MCF 10A (cell line): ENCODE measurements around the gene SLC25A12. TPM values are rescaled to one million over a fixed set of nuclear protein-coding genes. Genes with fewer than 3 reads are reported as not detected.

Experiments
- Bru-seq: library from RNA; stranded (reverse); fragments of 400-500 nt; gene quantifications from one replicate; lab custom pipeline; 2021; lab: Mats Ljungman, UMichigan
- BruChase-seq, 2 experiments: library from RNA; stranded (reverse); fragments of 400-500 nt; gene quantifications; one replicate each; lab custom pipeline; 2021; lab: Mats Ljungman, UMichigan
- BruUV-seq: library from RNA; stranded (reverse); fragments of 400-500 nt; replicated peaks from 2 replicates; lab custom pipeline; 2021; lab: Mats Ljungman, UMichigan
- CTCF ChIA-PET: fragments of 300-600 bp; sonication (Branson Sonifier 250); formaldehyde crosslinking; extraction: SDS; loops from one replicate; lab custom pipeline; 2021; ENCODE audit warnings: antibody characterized with exemption, inconsistent platforms; lab: Yijun Ruan, JAX
- POLR2A ChIA-PET: fragments of 300-600, 350-650 bp; sonication (Branson Sonifier 250); formaldehyde crosslinking; extraction: SDS; loops from one replicate; lab custom pipeline; 2020; ENCODE audit warnings: antibody characterized with exemption, inconsistent platforms; lab: Yijun Ruan, JAX
- DNase-seq: peaks from one replicate; pipeline ENCODE4 v3.0.0-alpha.2; 2018; ENCODE audit not compliant: unreplicated experiment
- H3K27ac Mint-ChIP-seq: one replicate; pipeline ENCODE4 v1.8.0; 2022; ENCODE audit warnings: mild to moderate bottlenecking, low read depth, mixed read lengths; ENCODE audit not compliant: unreplicated experiment
- H3K27me3 Mint-ChIP-seq: one replicate; pipeline ENCODE4 v1.8.0; 2022; ENCODE audit warnings: mixed read lengths; ENCODE audit not compliant: insufficient read depth, unreplicated experiment
- H3K36me3 Mint-ChIP-seq: one replicate; pipeline ENCODE4 v1.8.0; 2022; ENCODE audit warnings: mild to moderate bottlenecking, moderate library complexity, mixed read lengths; ENCODE audit not compliant: insufficient read depth, unreplicated experiment
- H3K4me1 Mint-ChIP-seq: one replicate; pipeline ENCODE4 v1.8.0; 2022; ENCODE audit warnings: mixed read lengths; ENCODE audit not compliant: insufficient read depth, unreplicated experiment
- H3K4me3 Mint-ChIP-seq: one replicate; pipeline ENCODE4 v1.8.0; 2022; ENCODE audit warnings: mild to moderate bottlenecking, moderate library complexity, mixed read lengths; ENCODE audit not compliant: unreplicated experiment
- H3K9me3 Mint-ChIP-seq: one replicate; pipeline ENCODE4 v1.8.0; 2022; ENCODE audit warnings: mixed read lengths; ENCODE audit not compliant: unreplicated experiment
- CTCF ChIP-seq: fragments of 200-600 bp; IDR thresholded peaks from one replicate; pipeline ENCODE4 v1.8.0; 2022; ENCODE audit warnings: antibody characterized with exemption, mild to moderate bottlenecking; ENCODE audit not compliant: unreplicated experiment
- intact Hi-C: fragments of 100-400 bp; cut with micrococcal nuclease; formaldehyde crosslinking; loops from 2 replicates; pipeline ENCODE4 v1.14.1; 2022
- long read RNA-seq: library from polyadenylated mRNA; stranded (forward); transcript quantifications from one replicate; pipeline ENCODE4 v2.0.0, GENCODE V29; 2022
- total RNA-seq: library from RNA; stranded (reverse); gene quantifications from 2 replicates; pipeline ENCODE4 v1.2.3, GENCODE V29; 2022

The SLC25A12 gene
- total RNA-seq: 11.5 and 12.5 TPM in 2 replicates
- Bru-seq, nascent RNA: percentile 69 among the genes with signal in this experiment
- percentile 57 among the genes with signal in this experiment for BruChase-seq, experiment 1, labeled RNA remaining after a 6-hour chase
- BruChase-seq, experiment 2, labeled RNA remaining after a 2-hour chase: percentile 64 among the genes with signal in this experiment
- long read RNA-seq, transcript SLC25A12-202 (18 exons, 2,979 nt): major isoform, 7 of 22 reads
- long read RNA-seq, partial matches to known transcripts: 3 of 22 reads
- long read RNA-seq, other reads (novel, unspliced or antisense): 11 of 22 reads

- H3K27ac Mint-ChIP-seq: peak within 1 kb of the TSS; percentile 91
- peak; percentile 85 for DNase-seq
- POLR2A ChIA-PET: interaction anchor here (0.6 to 4.3 kb wide), 33 partner anchors 8 to 233 kb away, joined by 3 to 97 read pairs (median 4); partner anchors contain the start of genes DLX1, DLX2, DYNC1I2 and HAT1
- peaks cover 15% of the 10 kb centered on the region for H3K36me3 Mint-ChIP-seq
- intact Hi-C loops: loop anchor here (10.0 kb wide), 1 partner anchor 211 kb away; the partner anchor contains the start of gene DLX2
- CTCF ChIA-PET: interaction anchor here (0.6 to 1.8 kb wide), 8 partner anchors 11 to 233 kb away, joined by 3 to 5 read pairs (median 4); no protein-coding TSS in a partner anchor
- no peaks in the 10 kb centered on the region for H3K27me3 Mint-ChIP-seq
- TF ChIP-seq CTCF: no peak
- BruUV-seq: no TSS peak
- no peaks in the 10 kb centered on the region for H3K9me3 Mint-ChIP-seq
- peaks cover 27% of the 10 kb centered on the region for H3K4me1 Mint-ChIP-seq
- peak within 1 kb of the TSS; percentile 99 for H3K4me3 Mint-ChIP-seq
Observed at GRCh38 chr2:171893824-171894611, at the start of gene SLC25A12. TSS of gene SLC25A12 (minus strand) at chr2:171894244. CDS start at chr2:171894214, 30 bp downstream.

GRCh38 chr2:171941316-171941699 lies 47.3 kb upstream of the SLC25A12 start:
- DNase-seq: no peak
- no peak for TF ChIP-seq CTCF
- no peak overlapping the region for H3K27ac Mint-ChIP-seq
- H3K36me3 Mint-ChIP-seq: no peaks in the 10 kb centered on the region
- no peaks in the 10 kb centered on the region for H3K9me3 Mint-ChIP-seq
- POLR2A ChIA-PET: interaction anchor here (0.7 to 1.9 kb wide), 2 partner anchors 19 to 47 kb away, joined by 5 to 8 read pairs; partner anchors contain the start of genes HAT1 and SLC25A12
- peaks cover 2% of the 10 kb centered on the region for H3K4me1 Mint-ChIP-seq
- CTCF ChIA-PET: interaction anchor here (0.6 to 1.2 kb wide), 7 partner anchors 41 to 1298 kb away, joined by 3 to 5 read pairs (median 3); no protein-coding TSS in a partner anchor
- no peak overlapping the region for H3K4me3 Mint-ChIP-seq
- intact Hi-C loops: loop anchor here (1.0 kb wide), 1 partner anchor 162 kb away; no protein-coding TSS in a partner anchor
- H3K27me3 Mint-ChIP-seq: no peaks in the 10 kb centered on the region
- no TSS peak for BruUV-seq

GRCh38 chr2:171939743-171940071 lies 45.7 kb upstream of the SLC25A12 start:
- intact Hi-C loops: no loop called here
- Mint-ChIP-seq H3K36me3 (no peaks in the 10 kb centered on the region), H3K4me3 (no peak overlapping the region), H3K27me3 (no peaks in the 10 kb centered on the region), H3K27ac (no peak overlapping the region), H3K4me1 (peaks cover 11% of the 10 kb centered on the region), H3K9me3 (no peaks in the 10 kb centered on the region)
- ChIA-PET POLR2A (interaction anchor here (0.8 kb wide), 1 partner anchor 16 kb away, joined by 4 read pairs; no protein-coding TSS in a partner anchor), CTCF (interaction anchor here (0.6 kb wide), 1 partner anchor 146 kb away, joined by 3 read pairs; the partner anchor contains the start of gene DLX1)
- no peak for DNase-seq
- TF ChIP-seq CTCF: no peak
- no TSS peak for BruUV-seq
